IMR-90 (cell line): ENCODE measurements around the gene KCNH4. TPM values are rescaled to one million over a fixed set of nuclear protein-coding genes. Genes with fewer than 3 reads are reported as not detected.

ENCODE experiments used
- ATAC-seq: fragments of 200-7000 bp; cut with Tn5 transposase; 2 replicates; pipeline ENCODE4 v1.9.1; 2020; ENCODE audit warnings: low read depth, mild to moderate bottlenecking, moderate library complexity
- BruUV-seq: library from RNA; stranded (reverse); fragments of 400-500 nt; replicated peaks from 2 replicates; lab custom pipeline; 2021; lab: Mats Ljungman, UMichigan
- CTCF ChIA-PET: fragments of 300-600 bp; formaldehyde crosslinking; extraction: SDS; loops from one replicate; lab custom pipeline; 2021; ENCODE audit warnings: antibody characterized with exemption; lab: Yijun Ruan, JAX
- POLR2A ChIA-PET: fragments of 300-600 bp; sonication (Branson Sonifier 250); formaldehyde crosslinking; loops from one replicate; lab custom pipeline; 2022; ENCODE audit warnings: antibody characterized with exemption; ENCODE audit not compliant: unreplicated experiment; lab: Charles Lee
- DNase-seq: peaks from one replicate; pipeline ENCODE4 v3.0.0; 2013
- H2AFZ ChIP-seq: replicated peaks from 2 replicates; pipeline ENCODE3; 2013; ENCODE audit warnings: low read length, mild to moderate bottlenecking; ENCODE audit not compliant: poor library complexity
- H2AK5ac ChIP-seq: 2 replicates; pipeline ENCODE4 v1.6.1; 2013; ENCODE audit warnings: low read depth, low read length, inconsistent platforms
- H2AK9ac ChIP-seq: replicated peaks from 2 replicates; pipeline ENCODE3; 2013; ENCODE audit warnings: mild to moderate bottlenecking, low read depth, low read length, moderate library complexity; ENCODE audit not compliant: poor library complexity
- H2BK120ac ChIP-seq: 2 replicates; pipeline ENCODE4 v1.6.1; 2013; ENCODE audit warnings: low read depth, low read length, inconsistent platforms
- H2BK15ac ChIP-seq: 3 replicates; pipeline ENCODE4 v1.6.1; 2013; ENCODE audit warnings: low read depth, low read length, inconsistent platforms
- H2BK20ac ChIP-seq: 2 replicates; pipeline ENCODE4 v1.6.1; 2013; ENCODE audit warnings: low read depth, mild to moderate bottlenecking, inconsistent platforms, low read length, moderate library complexity
- H2BK5ac ChIP-seq: 2 replicates; pipeline ENCODE4 v1.6.1; 2013; ENCODE audit warnings: mild to moderate bottlenecking, low read depth, low read length, inconsistent platforms; ENCODE audit not compliant: poor library complexity, severe bottlenecking
- H3K14ac ChIP-seq: replicated peaks from 2 replicates; pipeline ENCODE4 v1.6.1; 2013; ENCODE audit warnings: low read depth, low read length, inconsistent platforms
- H3K18ac ChIP-seq: 2 replicates; pipeline ENCODE4 v1.6.1; 2013; ENCODE audit warnings: low read depth, low read length, control low read depth
- H3K23ac ChIP-seq: 2 replicates; pipeline ENCODE4 v1.6.1; 2013; ENCODE audit warnings: low read depth, low read length, inconsistent platforms
- H3K27ac ChIP-seq: 2 replicates; pipeline ENCODE4 v1.5.1; 2013; ENCODE audit warnings: mild to moderate bottlenecking, control low read depth, low read length; ENCODE audit not compliant: insufficient read depth
- H3K27me3 ChIP-seq: 2 replicates; pipeline ENCODE4 v1.6.1; 2013; ENCODE audit warnings: low read length; ENCODE audit not compliant: control insufficient read depth, insufficient read depth
- H3K36me3 ChIP-seq: 2 replicates; pipeline ENCODE4 v1.6.1; 2013; ENCODE audit warnings: low read length, mixed read lengths; ENCODE audit not compliant: control insufficient read depth, insufficient read depth
- H3K4ac ChIP-seq: 2 replicates; pipeline ENCODE4 v1.6.1; 2013; ENCODE audit warnings: low read depth, low read length, inconsistent platforms
- H3K4me1 ChIP-seq: 2 replicates; pipeline ENCODE4 v1.6.1; 2013; ENCODE audit warnings: low read length, mixed read lengths; ENCODE audit not compliant: control insufficient read depth, insufficient read depth
- H3K4me2 ChIP-seq: 2 replicates; pipeline ENCODE4 v1.6.1; 2013; ENCODE audit warnings: low read depth, mild to moderate bottlenecking, control low read depth, low read length, moderate library complexity
- H3K4me3 ChIP-seq: 2 replicates; pipeline ENCODE4 v1.5.1; 2013; ENCODE audit warnings: low read depth, mild to moderate bottlenecking, control low read depth, low read length, moderate library complexity; ENCODE audit not compliant: insufficient read depth
- H3K56ac ChIP-seq: 2 replicates; pipeline ENCODE4 v1.6.1; 2013; ENCODE audit warnings: low read length, inconsistent platforms; ENCODE audit not compliant: insufficient read depth; ENCODE audit errors: extremely low read depth
- H3K79me1 ChIP-seq, 2 experiments: 2 replicates each; pipeline ENCODE4 v1.6.1; 2013; ENCODE audit warnings: low read length in 2 of 2, inconsistent platforms in 1 of 2, low read depth in 1 of 2
- H3K9ac ChIP-seq: 2 replicates; pipeline ENCODE4 v1.6.1; 2013; ENCODE audit warnings: low read depth, low read length, control low read depth
- H3K9me1 ChIP-seq: 2 replicates; pipeline ENCODE4 v1.6.1; 2013; ENCODE audit warnings: low read length, inconsistent platforms; ENCODE audit not compliant: insufficient read depth
- H3K9me3 ChIP-seq: 2 replicates; pipeline ENCODE4 v1.6.1; 2013; ENCODE audit warnings: low read length; ENCODE audit not compliant: control insufficient read depth, insufficient read depth
- H4K20me1 ChIP-seq: 2 replicates; pipeline ENCODE4 v1.6.1; 2013; ENCODE audit warnings: low read length, inconsistent platforms; ENCODE audit not compliant: insufficient read depth
- H4K5ac ChIP-seq: 2 replicates; pipeline ENCODE4 v1.6.1; 2013; ENCODE audit warnings: mild to moderate bottlenecking, low read depth, low read length, control low read depth
- H4K8ac ChIP-seq, 2 experiments: 2 replicates each; pipeline ENCODE4 v1.6.1; 2013; ENCODE audit warnings: low read depth in 2 of 2, low read length in 2 of 2, control low read depth in 1 of 2, inconsistent platforms in 1 of 2
- H4K91ac ChIP-seq: 2 replicates; pipeline ENCODE4 v1.6.1; 2013; ENCODE audit warnings: low read depth, low read length, inconsistent platforms; ENCODE audit not compliant: insufficient read depth
- BHLHE40 ChIP-seq: fragments of 150-350 bp; IDR thresholded peaks from 2 replicates; pipeline ENCODE4 v1.6.1; 2016; ENCODE audit warnings: mild to moderate bottlenecking, low read depth, low read length
- CEBPB ChIP-seq: IDR thresholded peaks from 2 replicates; pipeline ENCODE4 v1.6.1; 2012; ENCODE audit warnings: low read depth, low read length, improper control_type of control experiment
- FOS ChIP-seq: fragments of 150-350 bp; IDR thresholded peaks from 2 replicates; pipeline ENCODE4 v1.6.1; 2016; ENCODE audit warnings: low read depth, low read length
- MAFK ChIP-seq: IDR thresholded peaks from 2 replicates; pipeline ENCODE4 v1.6.1; 2012; ENCODE audit warnings: low read depth, low read length, improper control_type of control experiment
- MAZ ChIP-seq: IDR thresholded peaks from 2 replicates; pipeline ENCODE4 v1.6.1; 2012; ENCODE audit warnings: low read depth, mild to moderate bottlenecking, low read length, improper control_type of control experiment, moderate library complexity, borderline replicate concordance
- MXI1 ChIP-seq: IDR thresholded peaks from 2 replicates; pipeline ENCODE4 v1.6.1; 2012; ENCODE audit warnings: low read depth, mild to moderate bottlenecking, low read length, moderate library complexity, borderline replicate concordance
- NFE2L2 ChIP-seq: fragments of 150-350 bp; IDR thresholded peaks from 2 replicates; pipeline ENCODE4 v1.6.1; 2016; ENCODE audit warnings: low read depth, mild to moderate bottlenecking, low read length
- POLR2A ChIP-seq: IDR thresholded peaks from 2 replicates; pipeline ENCODE4 v1.6.1; 2012; ENCODE audit warnings: mild to moderate bottlenecking, low read depth, low read length
- RAD21 ChIP-seq: IDR thresholded peaks from 2 replicates; pipeline ENCODE4 v1.6.1; 2012; ENCODE audit warnings: low read length, improper control_type of control experiment
- RCOR1 ChIP-seq: IDR thresholded peaks from 2 replicates; pipeline ENCODE4 v1.6.1; 2012; ENCODE audit warnings: mild to moderate bottlenecking, low read length, improper control_type of control experiment; ENCODE audit not compliant: insufficient replicate concordance
- RFX5 ChIP-seq: IDR thresholded peaks from 2 replicates; pipeline ENCODE4 v1.8.0; 2012; ENCODE audit warnings: low read depth, mild to moderate bottlenecking, low read length, moderate library complexity
- SMC3 ChIP-seq: fragments of 150-350 bp; IDR thresholded peaks from 2 replicates; pipeline ENCODE4 v1.6.1; 2016; ENCODE audit warnings: low read depth, mild to moderate bottlenecking, antibody characterized with exemption, low read length, moderate library complexity
- WGBS, 2 experiments: methylation state at CpG; one replicate each; pipeline versions ENCODE4 v1.1.5 to v1.1.7; 2013; ENCODE audit warnings: missing lambda C conversion rate in 2 of 2; ENCODE audit not compliant: insufficient read length in 1 of 2; ENCODE audit errors: extremely low coverage in 2 of 2; 5-methylcytosine and 5-hydroxymethylcytosine counted together
- dilution Hi-C: fragments of 300-500 bp; cut with HindIII; formaldehyde crosslinking; loops from one replicate; pipeline ENCODE4 v1.14.3; 2018; ENCODE audit warnings: low sequenced_read_pairs; ENCODE audit not compliant: unreplicated experiment
- in situ Hi-C: fragments of 300-500 bp; cut with MboI; formaldehyde crosslinking; loops from 3 replicates; pipeline ENCODE4 v1.14.3; 2019; ENCODE audit warnings: low sequenced_read_pairs, inconsistent platforms, mixed read lengths
- intact Hi-C: fragments of 100-400 bp; cut with micrococcal nuclease; formaldehyde crosslinking; loops from 2 replicates; pipeline ENCODE4 v1.10.0; 2022
- polyA plus RNA-seq, 3 experiments: library from polyadenylated mRNA; depleted of rRNA; stranded (reverse); fragments of >200 nt; gene quantifications; 2 replicates each; pipeline ENCODE4 v1.2.3, GENCODE V29; 2012; ENCODE audit warnings: low replicate concordance in 1 of 3
- total RNA-seq: library from RNA; depleted of rRNA; stranded (reverse); fragments of >200 nt; gene quantifications from 2 replicates; pipeline ENCODE4 v1.2.3, GENCODE V29; 2012
- TF ChIP-seq, protein P1 (sequence below): fragments of 150-350 bp; IDR thresholded peaks from 2 replicates; pipeline ENCODE4 v1.6.1; 2016; ENCODE audit warnings: low read depth, mild to moderate bottlenecking, low read length, moderate library complexity, borderline replicate concordance
- TF ChIP-seq, protein P2 (sequence below): fragments of 150-350 bp; IDR thresholded peaks from 2 replicates; pipeline ENCODE4 v1.6.1; 2017; ENCODE audit warnings: mild to moderate bottlenecking, antibody characterized with exemption, low read length, low read depth
- TF ChIP-seq, protein P3 (sequence below): conservative IDR thresholded peaks from 2 replicates; pipeline ENCODE4 v1.5.1; 2012; ENCODE audit warnings: mild to moderate bottlenecking, low read depth, low read length, improper control_type of control experiment

Gene KCNH4
- total and polyA plus RNA-seq, 2 of the 4 experiments (the other 2 are of a cell fraction), result 0.03 TPM; not detected in 1

DNA sequence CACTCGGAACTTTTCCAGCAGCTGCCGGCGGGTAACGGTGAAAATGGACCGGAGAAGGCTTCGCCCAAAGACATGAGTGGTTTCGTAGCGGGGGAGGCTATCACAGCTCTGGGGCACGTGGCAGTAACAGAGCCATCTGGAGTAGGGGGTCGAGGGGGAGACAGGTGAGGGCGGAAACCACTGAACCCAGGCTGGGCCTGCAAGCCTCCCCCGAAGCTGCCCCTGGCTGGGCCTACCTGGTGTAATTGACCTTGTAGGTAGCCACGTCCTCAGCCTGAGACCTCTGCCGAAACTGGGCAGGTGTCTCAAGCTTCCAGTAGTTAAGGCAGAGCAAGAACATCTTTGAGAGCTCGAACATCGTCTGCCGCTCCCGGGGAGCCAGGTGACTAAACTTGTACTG, 61.6 kb downstream of the KCNH4 start:
- no peak overlapping the region for H2BK120ac ChIP-seq
- peaks cover 30% of the 10 kb centered on the region for H3K36me3 ChIP-seq
- H3K56ac ChIP-seq, result no peak overlapping the region
- peaks cover 3% of the 10 kb centered on the region; the same call in 1 of the 2 replicates for H4K20me1 ChIP-seq
- intact Hi-C loops (no loop called here), in situ Hi-C loops (no loop called here), dilution Hi-C loops (no loop called here)
- H3K4me1 ChIP-seq, result peaks cover 7% of the 10 kb centered on the region
- H4K8ac ChIP-seq, result no peak overlapping the region
- H2BK5ac ChIP-seq, result no peak overlapping the region
- H3K4ac ChIP-seq, result no peak overlapping the region
- H4K91ac ChIP-seq, result no peak overlapping the region
- no peak overlapping the region for H3K18ac ChIP-seq
- ChIA-PET CTCF (interaction anchor here (1.6 kb wide), 1 partner anchor 18 kb away, joined by 4 read pairs; no protein-coding TSS in a partner anchor), POLR2A (no interaction called here)
- H2AK9ac ChIP-seq, result peak overlapping the region; percentile 86
- no peak overlapping the region for H3K27ac ChIP-seq
- H3K4me2 ChIP-seq, result no peak overlapping the region
- TF ChIP-seq RCOR1 (no peak), POLR2A (no peak), MXI1 (no peak), BHLHE40 (no peak), FOS (no peak), CEBPB (no peak), SMC3 (no peak), RFX5 (no peak), NFE2L2 (no peak), MAZ (no peak), RAD21 (no peak), MAFK (no peak)
- TF ChIP-seq, protein P1, sequence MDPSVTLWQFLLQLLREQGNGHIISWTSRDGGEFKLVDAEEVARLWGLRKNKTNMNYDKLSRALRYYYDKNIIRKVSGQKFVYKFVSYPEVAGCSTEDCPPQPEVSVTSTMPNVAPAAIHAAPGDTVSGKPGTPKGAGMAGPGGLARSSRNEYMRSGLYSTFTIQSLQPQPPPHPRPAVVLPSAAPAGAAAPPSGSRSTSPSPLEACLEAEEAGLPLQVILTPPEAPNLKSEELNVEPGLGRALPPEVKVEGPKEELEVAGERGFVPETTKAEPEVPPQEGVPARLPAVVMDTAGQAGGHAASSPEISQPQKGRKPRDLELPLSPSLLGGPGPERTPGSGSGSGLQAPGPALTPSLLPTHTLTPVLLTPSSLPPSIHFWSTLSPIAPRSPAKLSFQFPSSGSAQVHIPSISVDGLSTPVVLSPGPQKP, result no peak
- TF ChIP-seq, protein P2, sequence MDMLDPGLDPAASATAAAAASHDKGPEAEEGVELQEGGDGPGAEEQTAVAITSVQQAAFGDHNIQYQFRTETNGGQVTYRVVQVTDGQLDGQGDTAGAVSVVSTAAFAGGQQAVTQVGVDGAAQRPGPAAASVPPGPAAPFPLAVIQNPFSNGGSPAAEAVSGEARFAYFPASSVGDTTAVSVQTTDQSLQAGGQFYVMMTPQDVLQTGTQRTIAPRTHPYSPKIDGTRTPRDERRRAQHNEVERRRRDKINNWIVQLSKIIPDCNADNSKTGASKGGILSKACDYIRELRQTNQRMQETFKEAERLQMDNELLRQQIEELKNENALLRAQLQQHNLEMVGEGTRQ, result no peak
- TF ChIP-seq, protein P3, sequence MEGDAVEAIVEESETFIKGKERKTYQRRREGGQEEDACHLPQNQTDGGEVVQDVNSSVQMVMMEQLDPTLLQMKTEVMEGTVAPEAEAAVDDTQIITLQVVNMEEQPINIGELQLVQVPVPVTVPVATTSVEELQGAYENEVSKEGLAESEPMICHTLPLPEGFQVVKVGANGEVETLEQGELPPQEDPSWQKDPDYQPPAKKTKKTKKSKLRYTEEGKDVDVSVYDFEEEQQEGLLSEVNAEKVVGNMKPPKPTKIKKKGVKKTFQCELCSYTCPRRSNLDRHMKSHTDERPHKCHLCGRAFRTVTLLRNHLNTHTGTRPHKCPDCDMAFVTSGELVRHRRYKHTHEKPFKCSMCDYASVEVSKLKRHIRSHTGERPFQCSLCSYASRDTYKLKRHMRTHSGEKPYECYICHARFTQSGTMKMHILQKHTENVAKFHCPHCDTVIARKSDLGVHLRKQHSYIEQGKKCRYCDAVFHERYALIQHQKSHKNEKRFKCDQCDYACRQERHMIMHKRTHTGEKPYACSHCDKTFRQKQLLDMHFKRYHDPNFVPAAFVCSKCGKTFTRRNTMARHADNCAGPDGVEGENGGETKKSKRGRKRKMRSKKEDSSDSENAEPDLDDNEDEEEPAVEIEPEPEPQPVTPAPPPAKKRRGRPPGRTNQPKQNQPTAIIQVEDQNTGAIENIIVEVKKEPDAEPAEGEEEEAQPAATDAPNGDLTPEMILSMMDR, result no peak
- H2BK20ac ChIP-seq, result no peak overlapping the region
- H3K4me3 ChIP-seq, result no peak overlapping the region
- BruUV-seq, result no TSS peak
- H3K14ac ChIP-seq, result no peak overlapping the region
- H3K79me1 ChIP-seq, result peaks cover 10 to 12% of the 10 kb centered on the region in 2 experiments; a peak in 3 of 4 replicates
- H3K23ac ChIP-seq, result no peak overlapping the region
- H2AFZ ChIP-seq, result no peak overlapping the region
- H4K5ac ChIP-seq, result no peak overlapping the region
- H2AK5ac ChIP-seq, result no peak overlapping the region
- H3K27me3 ChIP-seq, result no peaks in the 10 kb centered on the region
- H3K9me3 ChIP-seq, result no peaks in the 10 kb centered on the region
- H3K9ac ChIP-seq, result no peak overlapping the region
- WGBS, 2 experiments, result 100% methylated on average over 4 of the region's 18 CpGs; no CpG with 5 or more reads in 1 of the 2 experiments
- DNase-seq, result no peak
- peaks cover 4% of the 10 kb centered on the region; the same call in 1 of the 2 replicates for H3K9me1 ChIP-seq
- H2BK15ac ChIP-seq, result no peak overlapping the region
- ATAC-seq, result no peak
